Trophoblast cell (in vitro differentiated cells and primary cell): ENCODE data around the gene FRMD5.

Source experiments
- DNase-seq, 2 donors: peaks; one replicate each; pipeline ENCODE4 v3.0.0-alpha.2; 2016
- H2AFZ ChIP-seq: 2 replicates; pipeline ENCODE4 v1.6.1; 2013; ENCODE audit warnings: low read length, moderate library complexity, mild to moderate bottlenecking; ENCODE audit not compliant: insufficient read depth, poor library complexity
- H2AK5ac ChIP-seq: 2 replicates; pipeline ENCODE4 v1.6.1; 2013; ENCODE audit warnings: mild to moderate bottlenecking, low read length
- H2BK120ac ChIP-seq: 2 replicates; pipeline ENCODE4 v1.6.1; 2013; ENCODE audit warnings: low read length, mild to moderate bottlenecking, moderate library complexity; ENCODE audit not compliant: insufficient read depth, poor library complexity
- H2BK12ac ChIP-seq: 2 replicates; pipeline ENCODE4 v1.6.1; 2013; ENCODE audit warnings: mild to moderate bottlenecking, low read length, moderate library complexity
- H2BK5ac ChIP-seq: 2 replicates; pipeline ENCODE4 v1.6.1; 2013; ENCODE audit warnings: low read length, low read depth, moderate library complexity, mild to moderate bottlenecking; ENCODE audit not compliant: poor library complexity
- H3K14ac ChIP-seq: 2 replicates; pipeline ENCODE4 v1.6.1; 2013; ENCODE audit warnings: mild to moderate bottlenecking, low read length
- H3K18ac ChIP-seq: 2 replicates; pipeline ENCODE4 v1.6.1; 2013; ENCODE audit warnings: mild to moderate bottlenecking, low read length
- H3K23ac ChIP-seq: 2 replicates; pipeline ENCODE4 v1.6.1; 2013; ENCODE audit warnings: low read length
- H3K27ac ChIP-seq: 2 replicates; pipeline ENCODE4 v1.5.1; 2013; ENCODE audit warnings: low read depth, mild to moderate bottlenecking, inconsistent platforms, low read length, moderate library complexity
- H3K27me3 ChIP-seq: 2 replicates; pipeline ENCODE4 v1.6.1; 2013; ENCODE audit warnings: inconsistent platforms, mild to moderate bottlenecking, low read length, moderate library complexity; ENCODE audit not compliant: insufficient read depth
- H3K36me3 ChIP-seq, 2 experiments: 1 replicate in 1 of 2; 2 replicates in 1 of 2; pipeline ENCODE4 v1.6.1; 2013; ENCODE audit warnings: low read length in 2 of 2, mild to moderate bottlenecking in 2 of 2, moderate library complexity in 1 of 2; ENCODE audit not compliant: insufficient read depth in 2 of 2, control insufficient read depth in 1 of 2
- H3K4ac ChIP-seq: 2 replicates; pipeline ENCODE4 v1.6.1; 2013; ENCODE audit warnings: low read depth, mild to moderate bottlenecking, low read length, moderate library complexity
- H3K4me1 ChIP-seq, 2 experiments: 1 replicate in 1 of 2; 2 replicates in 1 of 2; pipeline ENCODE4 v1.6.1; 2013; ENCODE audit warnings: low read length in 2 of 2, mild to moderate bottlenecking in 2 of 2, moderate library complexity in 1 of 2; ENCODE audit not compliant: insufficient read depth in 2 of 2, control insufficient read depth in 1 of 2
- H3K4me2 ChIP-seq: 2 replicates; pipeline ENCODE4 v1.6.1; 2013; ENCODE audit warnings: inconsistent platforms, mild to moderate bottlenecking, low read length, moderate library complexity
- H3K4me3 ChIP-seq: 2 replicates; pipeline ENCODE4 v1.5.1; 2013; ENCODE audit warnings: mild to moderate bottlenecking, low read depth, low read length, inconsistent platforms
- H3K79me1 ChIP-seq: one replicate; pipeline ENCODE4 v1.6.1; 2013; ENCODE audit warnings: low read length
- H3K79me2 ChIP-seq: 2 replicates; pipeline ENCODE4 v1.6.1; 2013; ENCODE audit warnings: low read length, mild to moderate bottlenecking; ENCODE audit not compliant: control insufficient read depth, insufficient read depth, poor library complexity
- H3K9ac ChIP-seq: 2 replicates; pipeline ENCODE4 v1.6.1; 2013; ENCODE audit warnings: mild to moderate bottlenecking, low read length
- H3K9me3 ChIP-seq: 2 replicates; pipeline ENCODE4 v1.6.1; 2013; ENCODE audit warnings: low read depth, mild to moderate bottlenecking, control low read depth, inconsistent platforms, low read length; ENCODE audit not compliant: insufficient read depth
- H4K12ac ChIP-seq: 2 replicates; pipeline ENCODE4 v1.6.1; 2013; ENCODE audit warnings: low read depth, mild to moderate bottlenecking, low read length, moderate library complexity
- H4K8ac ChIP-seq: 2 replicates; pipeline ENCODE4 v1.6.1; 2013; ENCODE audit warnings: low read depth, mild to moderate bottlenecking, low read length, moderate library complexity
- H4K91ac ChIP-seq: one replicate; pipeline ENCODE4 v1.6.1; 2013; ENCODE audit warnings: low read depth, mild to moderate bottlenecking, low read length, moderate library complexity
- WGBS: extraction: QIAGEN DNeasy Blood & Tissue Kit; methylation state at CpG from one replicate; pipeline ENCODE4 v1.1.7; 2013; ENCODE audit warnings: missing lambda C conversion rate; ENCODE audit not compliant: insufficient read length, insufficient coverage; ENCODE audit errors: extremely low coverage; 5-methylcytosine and 5-hydroxymethylcytosine counted together

FRMD5 gene

DNA sequence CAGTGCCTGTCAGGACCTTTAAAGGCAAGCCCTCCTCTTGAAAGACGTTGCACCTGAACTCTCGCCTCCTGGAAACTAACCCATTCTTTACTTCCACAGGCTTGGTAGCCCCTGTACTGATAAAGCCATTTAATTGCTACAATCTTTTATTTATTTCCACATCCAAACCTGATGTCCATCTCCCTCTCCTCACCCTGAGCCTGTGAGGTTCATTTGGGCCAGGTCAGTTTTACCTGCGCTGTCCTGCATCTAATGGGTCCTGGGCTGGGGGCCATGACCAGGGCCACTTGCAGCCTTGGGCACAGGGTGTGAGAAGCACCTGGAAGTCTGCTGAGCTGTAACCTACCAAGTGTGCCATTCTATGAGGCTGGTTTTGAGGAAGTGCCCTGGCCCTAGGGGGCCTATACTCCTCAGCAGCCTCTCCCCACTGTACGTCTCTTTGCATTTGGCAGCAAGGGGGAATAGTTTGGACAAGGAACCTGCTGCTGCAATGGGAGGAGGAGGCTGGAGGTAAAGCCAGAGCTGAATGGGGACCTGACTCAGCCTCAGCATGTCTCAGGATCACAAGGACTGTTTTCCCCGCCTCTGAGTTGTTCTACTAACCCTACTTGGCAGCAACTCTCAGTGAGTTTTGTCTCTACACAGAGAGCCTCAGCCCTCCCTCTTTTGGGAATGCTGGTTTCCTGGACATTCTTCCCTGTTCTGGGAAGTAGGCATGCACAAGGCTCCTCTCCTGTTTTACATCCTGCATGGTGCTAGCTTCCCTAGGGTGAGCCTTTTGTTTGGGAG is 314.5 kb downstream of the FRMD5 start:
- no peak overlapping the region for H2BK12ac ChIP-seq
- H3K4ac ChIP-seq, result no peak overlapping the region
- no peak overlapping the region for H3K14ac ChIP-seq
- no peak overlapping the region for H2BK120ac ChIP-seq
- H3K4me2 ChIP-seq, result no peak overlapping the region
- no peaks in the 10 kb centered on the region for H3K27me3 ChIP-seq
- no peaks in the 10 kb centered on the region for H3K4me1 ChIP-seq
- H3K36me3 ChIP-seq, result peaks cover 2 to 5% of the 10 kb centered on the region in 2 experiments
- no peak overlapping the region for H4K91ac ChIP-seq
- no peaks in the 10 kb centered on the region for H3K79me2 ChIP-seq
- no peak overlapping the region for H2AK5ac ChIP-seq
- H3K23ac ChIP-seq, result no peak overlapping the region
- DNase-seq, result no peak
- H4K12ac ChIP-seq, result no peak overlapping the region
- no peak overlapping the region for H3K27ac ChIP-seq
- H3K9me3 ChIP-seq, result no peaks in the 10 kb centered on the region
- H3K79me1 ChIP-seq, result no peaks in the 10 kb centered on the region
- no peak overlapping the region for H4K8ac ChIP-seq
- H3K18ac ChIP-seq, result no peak overlapping the region
- H3K9ac ChIP-seq, result no peak overlapping the region
- no peak overlapping the region for H2AFZ ChIP-seq
- no peak overlapping the region for H3K4me3 ChIP-seq
- no peak overlapping the region for H2BK5ac ChIP-seq
- WGBS, result no CpG with 5 or more reads among the region's 5 CpGs

DNA sequence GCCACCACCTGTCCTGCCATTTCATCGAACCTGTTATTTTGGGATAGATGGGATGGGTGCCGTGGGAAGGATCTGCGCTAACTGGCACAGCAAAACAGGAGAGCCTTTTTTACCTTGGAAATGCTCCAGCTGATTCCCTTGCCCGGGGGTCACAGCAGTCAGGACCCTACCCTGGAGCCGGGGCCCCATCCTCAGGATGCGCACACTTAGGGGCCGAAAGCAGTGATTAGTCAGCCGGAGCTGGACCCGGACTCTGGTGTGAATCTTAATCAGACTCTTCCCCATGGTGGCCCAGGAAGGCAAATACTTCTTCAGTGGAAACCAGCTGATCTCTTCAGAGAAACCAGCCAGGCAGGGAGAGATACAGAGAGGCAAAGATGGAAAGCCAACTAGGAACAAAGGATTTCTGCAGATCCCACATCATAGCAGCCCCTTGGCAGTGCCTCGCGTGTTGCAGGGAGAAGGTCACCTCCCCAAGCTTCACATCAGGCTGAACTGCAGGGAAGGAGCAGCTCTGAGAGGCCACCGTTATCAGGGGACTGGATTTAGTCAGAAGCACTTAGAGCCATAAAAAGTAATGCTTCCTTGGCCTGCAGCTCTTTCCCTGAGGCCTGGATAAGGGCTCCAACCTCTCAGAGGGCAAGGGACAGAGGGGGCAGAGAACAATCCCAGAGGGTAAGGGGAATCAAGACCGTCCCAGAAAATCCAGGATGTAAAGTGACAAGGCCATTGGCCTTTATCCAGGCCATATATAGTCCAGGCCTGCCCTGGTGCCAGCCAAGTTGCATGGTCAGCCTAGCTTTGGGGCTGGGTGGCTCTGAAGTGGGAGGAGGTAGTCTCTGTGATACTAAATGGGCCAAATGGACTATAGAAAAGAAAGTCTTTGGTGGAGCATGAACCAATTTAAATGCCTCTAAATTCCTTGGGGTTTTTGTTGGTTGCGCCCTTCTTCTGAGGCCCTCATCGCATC is 315.4 kb downstream of the FRMD5 start:
- no peak overlapping the region for H3K27ac ChIP-seq
- H2AK5ac ChIP-seq, result no peak overlapping the region
- no peak overlapping the region for H3K23ac ChIP-seq
- H4K12ac ChIP-seq, result no peak overlapping the region
- H3K36me3 ChIP-seq, result peaks cover 2 to 5% of the 10 kb centered on the region in 2 experiments
- no peak overlapping the region for H3K4me2 ChIP-seq
- H4K91ac ChIP-seq, result no peak overlapping the region
- no peaks in the 10 kb centered on the region for H3K9me3 ChIP-seq
- H3K14ac ChIP-seq, result no peak overlapping the region
- no peak for DNase-seq
- H3K4me1 ChIP-seq, result no peaks in the 10 kb centered on the region
- no peak overlapping the region for H2BK5ac ChIP-seq
- H2BK120ac ChIP-seq, result no peak overlapping the region
- H2BK12ac ChIP-seq, result no peak overlapping the region
- no peak overlapping the region for H3K9ac ChIP-seq
- H4K8ac ChIP-seq, result no peak overlapping the region
- no peak overlapping the region for H2AFZ ChIP-seq
- H3K4me3 ChIP-seq, result no peak overlapping the region
- H3K18ac ChIP-seq, result no peak overlapping the region
- H3K4ac ChIP-seq, result no peak overlapping the region
- H3K27me3 ChIP-seq, result no peaks in the 10 kb centered on the region
- no peaks in the 10 kb centered on the region for H3K79me1 ChIP-seq
- no CpG with 5 or more reads among the region's 15 CpGs for WGBS
- H3K79me2 ChIP-seq, result no peaks in the 10 kb centered on the region

DNA sequence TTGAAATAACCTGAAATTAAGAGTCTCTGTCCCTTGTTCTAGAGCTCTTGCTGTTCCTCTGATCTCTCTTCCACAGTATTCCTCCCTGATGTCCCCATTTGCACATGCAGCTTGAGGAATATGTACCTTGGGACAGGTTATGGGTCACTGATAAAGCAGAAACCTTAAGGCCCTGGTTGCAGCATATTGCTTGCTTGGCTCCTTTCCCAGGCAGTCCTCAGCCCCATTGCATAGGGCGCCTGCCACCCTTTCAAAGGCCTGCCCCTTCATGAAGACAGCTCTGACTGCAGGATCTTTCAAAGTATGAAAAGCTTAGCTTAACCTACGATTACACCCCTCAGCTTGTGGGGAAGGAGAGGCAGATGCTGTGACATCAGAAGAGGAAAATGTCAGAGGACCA is 316.6 kb downstream of the FRMD5 start:
- Histone ChIP-seq H3K36me3 (peaks cover 9 to 11% of the 10 kb centered on the region in 2 experiments), H4K91ac (no peak overlapping the region), H3K4ac (no peak overlapping the region), H3K4me1 (no peaks in the 10 kb centered on the region), H3K9ac (no peak overlapping the region), H3K4me2 (no peak overlapping the region), H3K27ac (no peak overlapping the region), H3K27me3 (no peaks in the 10 kb centered on the region), H3K9me3 (no peaks in the 10 kb centered on the region), H4K8ac (no peak overlapping the region), H3K18ac (no peak overlapping the region), H2BK12ac (no peak overlapping the region), H2BK5ac (no peak overlapping the region), H4K12ac (no peak overlapping the region), H3K4me3 (no peak overlapping the region), H2AFZ (no peak overlapping the region), H3K14ac (no peak overlapping the region), H3K79me2 (no peaks in the 10 kb centered on the region), H3K79me1 (no peaks in the 10 kb centered on the region), H2BK120ac (no peak overlapping the region), H2AK5ac (no peak overlapping the region), H3K23ac (no peak overlapping the region)
- WGBS, result no CpG with 5 or more reads among the region's 2 CpGs
- DNase-seq, result no peak

DNA sequence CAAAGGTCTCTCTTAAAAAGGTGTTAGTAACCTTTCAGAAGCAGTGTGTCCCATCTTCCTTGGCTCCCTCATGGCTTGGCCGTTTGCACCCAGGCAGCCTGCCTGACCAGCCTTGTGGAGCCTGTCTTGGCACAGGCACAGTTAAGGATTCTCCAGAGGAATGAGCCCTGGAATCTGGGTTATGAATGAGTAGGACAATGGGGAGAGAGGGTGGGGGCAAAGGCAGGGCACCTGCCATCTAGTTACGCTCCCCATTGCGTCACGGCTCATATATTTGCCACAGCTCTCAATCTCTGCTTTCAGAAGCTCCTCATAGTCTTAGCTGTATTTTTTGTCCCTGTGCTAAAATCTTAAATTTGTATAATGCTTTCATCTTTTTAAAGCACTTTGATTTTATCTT is 317.7 kb downstream of the FRMD5 start:
- Histone ChIP-seq H3K4me2 (no peak overlapping the region), H3K14ac (no peak overlapping the region)

More for the DNA sequence above, 317.7 kb downstream of the FRMD5 start:
- Histone ChIP-seq H3K9me3 (no peaks in the 10 kb centered on the region), H3K27ac (no peak overlapping the region), H2BK120ac (no peak overlapping the region), H4K12ac (no peak overlapping the region), H3K18ac (no peak overlapping the region), H3K4me1 (no peaks in the 10 kb centered on the region), H3K79me1 (no peaks in the 10 kb centered on the region), H2BK12ac (no peak overlapping the region), H3K4ac (no peak overlapping the region), H2AFZ (no peak overlapping the region), H2BK5ac (no peak overlapping the region), H2AK5ac (no peak overlapping the region), H3K79me2 (no peaks in the 10 kb centered on the region), H3K36me3 (peaks cover 9 to 11% of the 10 kb centered on the region in 2 experiments), H3K4me3 (no peak overlapping the region), H4K8ac (no peak overlapping the region), H3K9ac (no peak overlapping the region), H4K91ac (no peak overlapping the region), H3K23ac (no peak overlapping the region), H3K27me3 (no peaks in the 10 kb centered on the region)
- no peak for DNase-seq
- WGBS, result no CpG with 5 or more reads among the region's 4 CpGs
